Activated CD4-positive, CD25-positive, alpha-beta regulatory T cell treated with anti-CD3 and anti-CD28 coated beads, Interleukin-2, amount 50 U/mL, for 16 hours (primary cell): ENCODE data around the gene TNC.

Experiments used
- DNase-seq: peaks from one replicate; pipeline ENCODE4 v3.0.0-alpha.2; 2020; ENCODE audit warnings: low read depth, low spot score

Gene TNC

DNA sequence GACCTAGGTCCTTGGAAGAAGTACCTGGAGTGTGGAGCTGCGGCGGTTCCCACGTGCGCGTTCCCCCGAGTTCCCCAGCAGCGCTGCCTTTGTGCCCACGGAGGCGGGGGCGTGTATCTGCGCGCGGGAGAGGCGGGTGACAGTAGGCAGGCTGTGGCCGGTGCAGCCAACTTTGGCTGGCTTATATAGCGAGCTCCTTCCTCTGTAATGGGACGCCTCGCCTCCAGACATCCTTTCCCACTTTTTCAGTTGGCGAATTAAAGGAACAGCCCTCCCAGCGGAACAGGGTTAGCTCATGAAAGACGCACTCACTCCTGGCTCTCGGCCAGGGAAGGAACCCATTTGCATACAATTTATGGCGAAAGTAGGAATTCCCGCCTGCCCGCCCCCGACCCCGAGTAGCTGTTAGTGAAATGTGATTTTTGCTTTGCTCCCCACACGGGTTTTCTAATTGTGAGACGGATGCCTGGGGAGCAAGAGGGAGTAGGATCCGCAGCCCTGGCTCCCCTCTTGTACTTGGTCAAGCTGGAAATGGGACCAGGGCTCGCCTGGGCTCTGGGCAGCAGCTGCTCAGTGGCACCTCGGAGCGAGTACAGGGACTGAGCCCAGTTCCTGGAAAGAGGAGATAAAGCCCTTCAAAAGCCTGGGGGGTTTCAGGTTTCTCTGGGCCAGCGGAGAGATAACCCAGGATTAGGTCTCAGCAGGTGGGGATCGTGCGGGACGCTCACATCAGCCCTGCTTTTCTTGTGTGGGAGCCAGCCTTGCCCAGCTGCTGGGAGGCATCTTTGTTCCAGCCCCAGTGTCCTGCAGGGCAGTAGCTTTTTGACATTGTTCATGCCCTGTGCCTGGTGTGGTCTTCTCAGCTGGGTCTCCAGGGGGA lies at the start of gene TNC:
TNC (minus strand) TSS at position 159 of the 880 bp plus-strand sequence. CDS start 27,139 bp downstream, outside the sequence.
- no peak for DNase-seq

DNA sequence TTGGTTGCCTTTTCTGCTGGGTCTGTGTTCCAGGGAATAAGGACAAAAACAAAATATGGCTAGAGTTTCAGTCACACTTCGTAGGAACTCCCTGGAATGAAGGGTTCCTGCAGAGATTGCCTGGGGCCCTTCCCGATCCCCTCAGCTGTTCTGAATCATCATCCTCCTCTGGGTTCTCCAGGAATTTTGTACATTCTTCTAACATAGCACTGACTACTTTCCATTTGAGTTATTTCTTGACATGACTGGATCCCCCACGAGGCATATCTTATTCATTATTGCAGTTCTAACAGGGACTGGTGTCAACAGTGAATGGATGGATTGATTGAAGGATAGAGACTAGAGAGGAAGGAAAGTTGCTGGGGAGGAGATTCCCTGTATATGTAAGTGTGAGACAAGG lies 49.2 kb upstream of the TNC start:
- DNase-seq = no peak

DNA sequence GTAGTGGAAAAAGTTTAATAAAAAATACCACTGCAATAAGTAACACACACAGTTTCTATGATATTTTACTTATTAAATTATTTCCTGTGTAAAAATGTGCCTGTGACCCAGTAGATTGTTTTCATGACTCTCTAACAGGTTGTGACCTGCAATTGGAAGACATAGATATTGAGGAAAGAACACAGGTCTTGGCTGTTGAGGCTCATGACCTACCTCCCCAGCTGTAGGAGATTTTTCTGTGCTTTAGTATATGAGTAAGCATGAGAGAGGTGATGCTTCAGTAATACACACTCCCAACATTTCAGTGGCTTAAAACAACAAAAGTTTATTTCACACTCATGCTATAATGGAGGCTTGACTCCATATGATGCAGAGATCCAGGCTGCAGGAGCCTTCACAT lies 47.3 kb upstream of the TNC start:
- no peak for DNase-seq

DNA sequence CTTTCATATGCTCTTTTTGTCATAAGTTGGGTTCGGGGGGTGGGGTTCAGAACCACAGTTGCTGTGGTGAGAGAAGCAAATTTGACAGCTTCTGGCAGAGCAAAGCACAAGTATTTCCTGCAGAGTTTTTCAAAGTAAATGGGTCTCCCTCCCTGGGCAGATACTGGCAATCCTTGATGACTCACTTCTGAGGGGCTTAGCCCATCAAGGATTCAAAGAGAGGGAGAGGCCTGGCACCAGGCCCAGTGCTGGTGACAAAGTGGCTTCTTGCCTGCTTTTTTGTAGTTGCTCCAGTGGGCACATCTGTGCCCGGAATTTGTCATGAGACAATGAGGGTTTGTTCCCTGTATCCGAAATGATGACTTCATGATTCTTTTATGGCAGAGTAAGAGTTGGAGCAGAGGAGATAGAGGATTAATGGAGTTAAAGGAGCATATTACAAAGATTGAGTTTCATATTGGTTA lies 46.6 kb upstream of the TNC start:
- DNase-seq = no peak

DNA sequence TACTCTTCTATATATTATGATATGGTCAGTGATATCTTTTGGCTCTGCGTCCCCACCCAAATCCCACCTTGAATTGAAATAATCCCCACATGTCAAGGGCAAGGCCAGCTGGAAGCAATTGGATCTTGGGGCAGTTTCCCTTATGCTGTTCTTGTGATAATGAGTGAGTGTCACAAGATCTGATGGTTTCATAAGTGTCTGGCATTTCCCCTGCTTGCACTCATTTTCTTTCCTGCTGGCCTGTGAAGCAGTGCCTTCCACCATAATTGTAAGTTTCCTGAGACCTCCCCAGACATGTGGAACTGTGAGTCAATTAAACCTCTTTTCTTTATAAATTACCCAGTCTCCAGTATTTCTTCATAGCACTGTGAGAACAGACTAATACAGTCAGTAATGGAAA lies 45.0 kb upstream of the TNC start:
- DNase-seq = no peak

DNA sequence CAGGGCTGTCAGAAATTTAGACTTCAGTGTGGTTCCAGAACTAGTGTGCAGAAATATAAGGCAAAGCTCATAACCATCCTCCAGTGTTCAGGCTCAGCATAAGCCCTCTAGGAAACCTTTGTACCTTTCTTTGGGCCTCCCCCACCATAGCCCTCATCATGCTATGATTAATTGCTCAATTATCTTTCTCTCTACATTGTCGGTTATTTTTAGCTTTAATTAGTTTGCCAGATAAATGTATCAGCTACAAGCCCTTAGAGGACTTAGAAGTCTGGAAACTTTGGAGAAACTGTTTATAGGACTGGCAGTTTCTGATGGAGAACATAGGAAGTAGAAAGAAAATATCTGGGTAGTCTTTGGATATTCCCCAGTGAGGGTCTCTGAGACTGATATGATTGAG lies 43.5 kb upstream of the TNC start:
- no peak for DNase-seq

DNA sequence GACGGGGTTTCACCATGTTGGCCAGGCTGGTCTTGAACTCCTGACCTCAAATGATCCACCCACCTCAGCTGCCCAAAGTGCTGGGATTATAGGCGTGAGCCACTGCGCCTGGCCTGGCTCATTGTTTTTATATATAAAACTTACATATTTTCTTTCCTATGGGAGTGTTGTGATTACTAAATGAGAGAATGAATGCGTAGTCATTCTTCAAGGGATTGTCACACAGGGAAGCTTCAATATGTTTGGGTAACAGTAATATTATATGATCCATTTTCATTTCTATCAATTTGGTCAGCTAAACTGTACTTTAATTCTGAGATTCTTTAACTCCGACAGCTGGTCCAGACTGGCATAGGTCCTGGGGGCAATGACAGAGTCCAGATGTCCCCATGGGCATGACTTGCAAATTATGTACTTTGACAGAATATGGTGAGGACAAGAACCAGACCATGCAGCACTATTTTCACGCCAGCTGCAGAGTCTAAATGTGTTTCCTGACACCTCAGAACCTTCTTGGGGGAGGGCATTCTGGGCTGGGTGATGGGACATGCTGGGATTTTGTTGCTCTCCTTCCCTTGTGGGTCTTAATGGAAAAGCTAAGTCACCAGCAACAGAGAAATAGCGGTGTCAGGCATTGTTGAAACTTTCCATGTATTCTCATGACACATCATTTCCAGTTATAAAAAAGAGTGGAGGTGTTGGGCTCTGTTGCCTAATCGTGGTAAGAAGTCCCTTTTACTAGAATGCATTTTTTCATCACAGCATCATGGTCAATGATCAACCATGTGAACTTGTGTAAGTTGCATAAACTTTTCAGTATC lies 40.9 kb upstream of the TNC start:
- DNase-seq = no peak

DNA sequence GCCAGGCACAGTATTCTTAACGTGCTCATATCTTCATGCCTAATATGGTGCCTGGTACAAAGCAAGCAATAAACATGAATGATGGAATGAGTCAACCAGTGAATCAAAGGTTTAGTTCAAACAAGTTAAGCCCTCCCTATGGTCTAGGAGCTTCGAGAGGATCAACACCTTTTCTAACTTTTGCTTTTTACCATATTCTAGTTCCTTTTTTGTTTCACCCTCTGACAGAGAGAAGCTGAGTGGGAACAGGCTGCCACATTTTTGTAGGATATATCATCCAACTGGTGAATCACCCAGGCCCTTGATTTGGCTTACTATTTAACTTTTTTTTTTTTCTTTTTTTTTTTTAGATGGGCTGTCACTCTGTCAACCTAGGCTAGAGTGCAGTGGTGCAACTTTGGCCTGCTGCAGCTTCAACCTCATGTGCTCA lies 39.3 kb upstream of the TNC start:
- DNase-seq = no peak

DNA sequence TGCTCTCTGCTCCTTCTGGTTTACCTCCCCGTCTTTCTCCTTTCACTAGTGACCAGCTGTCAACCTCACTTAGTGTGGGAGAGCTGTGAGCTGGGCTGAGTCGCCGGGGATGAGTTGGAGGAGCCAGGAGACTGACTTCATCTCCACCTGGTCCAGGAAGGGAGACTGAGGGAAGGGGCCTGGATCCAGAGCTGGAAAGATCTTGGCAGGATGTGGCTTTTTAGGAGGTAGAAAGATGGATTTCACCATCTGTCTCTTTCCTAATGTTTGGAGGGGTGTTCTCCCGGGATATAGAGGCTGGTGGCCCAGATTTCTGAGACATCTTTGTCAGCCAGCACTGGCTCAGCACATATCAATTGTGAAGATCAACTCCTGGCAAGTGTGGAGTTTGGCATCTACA lies 37.1 kb upstream of the TNC start:
- DNase-seq = no peak

DNA sequence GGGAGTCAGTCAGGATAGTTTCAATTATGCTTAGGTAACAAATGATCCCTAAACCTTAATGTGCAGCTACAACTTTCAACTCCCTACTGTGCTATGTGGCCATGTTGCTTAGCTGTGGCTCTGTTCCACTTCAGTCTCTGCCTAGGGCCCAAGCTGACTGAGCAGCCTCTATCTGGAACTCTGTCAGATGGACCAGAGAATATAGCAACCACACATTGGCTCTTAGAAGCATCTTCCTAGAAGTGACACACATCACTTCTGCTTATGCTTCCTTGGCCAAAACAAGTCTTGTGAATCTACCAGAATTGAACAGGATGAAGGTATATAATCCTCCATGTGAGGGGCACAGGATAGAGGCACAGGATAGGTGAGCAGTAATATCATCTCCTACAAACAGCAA lies 36.7 kb upstream of the TNC start:
- DNase-seq = no peak

DNA sequence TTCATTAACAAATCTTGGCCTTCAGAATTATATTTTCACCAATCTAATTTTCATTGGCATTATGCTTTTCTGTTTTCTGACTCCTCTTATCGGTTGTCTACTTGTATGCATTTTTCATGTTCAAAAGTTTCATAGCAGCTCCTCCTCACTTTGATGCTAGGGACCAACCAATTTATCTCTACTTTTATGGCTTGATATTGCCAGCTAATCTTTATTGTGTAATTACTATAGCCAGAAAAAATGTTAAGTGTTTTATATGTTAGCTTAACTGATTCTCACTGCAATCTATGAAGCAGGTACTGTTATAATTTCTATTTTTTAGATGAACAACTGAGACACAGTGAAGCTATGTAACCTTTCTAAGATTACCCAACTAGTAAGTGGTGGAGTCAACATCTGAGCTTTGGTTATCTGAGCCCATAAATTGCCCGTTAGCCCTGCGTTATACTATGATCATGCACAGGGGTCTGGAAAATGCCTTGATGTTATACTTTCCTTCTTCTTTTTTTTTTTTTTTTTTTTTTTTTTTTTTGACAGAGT lies 34.4 kb upstream of the TNC start:
- no peak for DNase-seq

DNA sequence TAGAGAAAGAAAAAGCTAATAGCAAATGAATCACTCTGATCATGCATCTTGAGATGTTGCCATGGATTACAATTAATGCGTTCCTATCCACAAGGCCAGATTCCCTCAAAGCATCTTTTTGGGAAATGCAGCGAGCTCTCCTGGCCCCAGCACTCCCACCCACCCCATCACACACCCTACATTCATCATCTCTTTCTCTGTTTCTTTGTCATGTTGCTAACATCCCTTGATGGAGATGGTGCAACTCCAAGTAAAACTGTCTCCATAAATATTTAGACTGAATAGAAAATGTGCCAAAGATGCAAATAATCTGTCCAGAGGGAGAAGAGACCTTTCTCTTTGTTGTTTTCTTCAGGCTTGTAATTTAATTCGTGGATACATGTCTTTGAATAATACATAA lies 30.8 kb upstream of the TNC start:
- no peak for DNase-seq

DNA sequence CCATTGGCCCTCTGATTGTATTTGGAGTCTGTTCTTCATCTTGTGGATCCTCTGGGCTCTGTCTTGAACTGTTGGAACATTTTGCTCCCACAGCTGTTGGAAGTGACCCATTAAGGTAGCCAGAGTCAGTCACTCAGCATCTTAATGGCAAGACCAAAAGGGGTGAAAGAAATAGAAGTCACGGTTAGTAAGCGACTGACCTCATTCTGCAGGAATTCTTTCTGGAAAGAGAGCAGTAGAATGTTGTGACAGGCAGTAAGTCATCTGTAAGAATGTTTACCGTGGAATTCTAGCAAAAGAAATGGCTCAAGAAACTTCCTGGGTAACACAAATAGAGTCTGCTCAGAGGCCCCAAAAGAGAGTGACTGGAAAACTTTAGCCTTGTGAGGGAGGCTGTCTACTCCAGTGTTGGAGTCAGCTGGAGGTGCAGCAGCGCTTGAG lies 28.6 kb upstream of the TNC start:
- no peak for DNase-seq

DNA sequence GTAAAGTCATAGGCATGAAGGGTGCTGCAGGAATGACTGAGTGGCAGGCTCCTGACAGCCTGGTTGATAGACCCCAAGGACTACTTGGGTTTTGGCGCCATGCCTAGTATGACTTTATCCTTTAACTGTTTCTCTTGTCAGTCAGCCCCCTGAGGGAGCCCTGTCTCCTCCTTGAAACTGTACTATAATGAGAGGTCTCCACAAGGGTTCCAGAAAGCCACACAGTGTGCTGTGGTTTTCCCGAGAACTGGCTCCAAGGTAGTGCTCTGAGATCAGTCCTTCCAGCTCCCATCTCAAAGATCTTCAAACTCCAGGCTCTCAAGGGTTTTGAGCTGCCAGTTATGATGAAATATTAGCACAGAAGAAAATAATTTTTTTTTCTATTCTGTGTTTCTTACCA lies 26.7 kb upstream of the TNC start:
- DNase-seq = no peak

DNA sequence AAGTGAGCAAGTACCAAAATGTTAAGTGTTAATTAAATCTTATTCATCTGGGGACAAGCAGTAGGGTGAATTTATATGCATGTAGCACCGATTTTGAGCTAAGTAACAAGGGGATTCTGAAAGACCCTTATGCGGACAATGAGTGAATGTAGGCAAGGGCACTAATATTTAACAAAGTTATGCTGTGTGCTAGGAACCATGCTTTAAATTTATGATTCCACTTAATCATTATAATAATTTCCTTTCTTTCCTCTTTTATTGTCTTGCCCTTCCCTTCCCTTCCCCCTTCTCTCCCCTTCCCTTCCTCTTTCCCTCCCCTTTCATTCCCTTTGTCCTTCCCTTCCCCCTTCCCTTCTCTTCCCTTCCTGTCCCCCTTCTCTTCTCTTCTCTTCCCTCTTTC lies 25.7 kb upstream of the TNC start:
- DNase-seq = no peak

DNA sequence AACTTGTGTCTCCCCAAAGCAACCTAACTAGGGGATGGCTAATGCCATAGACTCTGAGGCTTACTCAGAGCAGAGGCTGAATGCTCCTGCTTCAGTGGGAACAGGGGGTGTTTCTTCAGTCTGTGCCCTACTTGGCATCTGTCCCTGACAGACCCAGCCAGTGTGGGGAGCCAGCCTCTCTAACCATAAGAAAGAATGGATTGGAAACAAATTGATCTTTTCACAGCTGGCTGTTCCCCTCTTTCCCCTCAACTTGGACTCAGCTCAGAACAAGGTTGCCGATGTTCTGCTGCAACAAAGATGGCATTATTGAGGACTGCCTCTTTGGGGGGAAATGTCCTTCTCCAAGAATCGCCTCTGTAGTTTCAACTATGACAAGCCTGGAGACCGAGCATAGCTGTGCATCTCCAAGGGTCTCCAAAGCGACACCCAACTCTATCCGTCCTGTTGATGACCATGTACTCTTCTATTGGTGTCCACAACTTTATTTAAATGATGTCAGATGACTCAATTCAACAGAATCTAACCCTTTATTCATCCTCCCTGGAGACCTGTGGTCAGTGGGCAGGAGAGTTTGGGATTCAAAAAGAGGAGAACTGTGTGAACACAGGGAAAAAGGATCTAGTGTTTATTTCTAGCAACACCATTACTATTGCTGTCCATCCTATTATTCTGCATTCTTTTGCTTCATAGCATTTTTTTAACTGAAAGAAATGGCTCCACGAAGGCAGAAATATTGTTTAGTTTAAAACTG lies 24.7 kb upstream of the TNC start:
- no peak for DNase-seq

DNA sequence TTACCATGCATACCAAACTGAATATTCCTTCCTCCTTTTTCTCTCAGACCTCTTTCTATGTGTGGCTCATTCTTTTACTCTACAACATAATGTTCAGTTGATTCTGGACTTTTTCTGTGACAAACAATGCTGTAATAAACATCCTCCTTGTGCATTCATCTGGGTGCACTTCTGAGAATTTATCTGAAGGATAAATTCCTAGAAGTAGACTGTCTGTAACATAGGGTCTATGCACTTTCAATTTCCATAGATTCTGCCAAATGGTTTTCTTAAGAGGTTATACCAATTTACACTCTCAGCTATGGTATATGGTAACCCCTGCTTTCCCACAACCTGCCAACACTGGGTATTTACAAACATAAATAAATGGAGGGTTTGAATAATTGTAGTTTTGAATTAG lies 24.1 kb upstream of the TNC start:
- no peak for DNase-seq

DNA sequence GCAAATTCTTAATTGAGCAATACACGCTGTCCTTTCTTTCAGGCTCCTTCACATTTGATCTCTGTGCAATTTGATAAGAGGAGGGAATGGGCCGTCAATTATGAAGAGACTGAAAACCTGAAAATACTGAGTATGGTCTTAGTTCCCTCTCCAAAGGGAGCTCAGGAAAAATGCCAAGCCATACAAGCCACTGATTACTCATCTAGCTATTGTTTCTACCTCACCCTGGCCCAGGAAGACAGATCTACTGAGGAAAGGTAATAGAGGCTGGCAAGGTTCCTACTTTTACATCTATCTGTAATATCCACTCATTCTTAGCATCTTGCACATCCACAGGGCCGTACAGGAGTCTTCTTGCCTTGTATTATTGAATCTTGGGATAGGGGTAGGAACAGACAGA lies 23.7 kb upstream of the TNC start:
- DNase-seq = no peak

DNA sequence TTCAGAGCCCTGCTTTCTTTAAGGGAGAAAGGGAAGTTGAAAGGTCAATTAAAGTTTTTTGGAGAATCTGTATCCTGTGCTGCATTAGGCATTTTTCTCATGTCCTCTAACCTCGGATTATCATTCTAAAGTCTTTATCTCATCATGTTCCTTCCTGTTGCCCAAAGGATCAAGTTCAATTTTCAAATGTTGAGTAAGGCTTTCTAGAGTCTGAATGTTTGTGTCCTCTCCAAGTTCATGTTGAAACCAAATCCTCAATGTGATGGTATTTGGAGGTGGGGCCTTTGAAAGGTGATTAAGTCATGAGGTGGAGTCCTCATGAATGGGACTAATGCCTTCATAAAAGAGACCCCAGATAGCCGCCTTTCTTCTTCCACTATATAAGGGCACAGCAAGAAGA lies 20.2 kb upstream of the TNC start:
- DNase-seq = no peak

DNA sequence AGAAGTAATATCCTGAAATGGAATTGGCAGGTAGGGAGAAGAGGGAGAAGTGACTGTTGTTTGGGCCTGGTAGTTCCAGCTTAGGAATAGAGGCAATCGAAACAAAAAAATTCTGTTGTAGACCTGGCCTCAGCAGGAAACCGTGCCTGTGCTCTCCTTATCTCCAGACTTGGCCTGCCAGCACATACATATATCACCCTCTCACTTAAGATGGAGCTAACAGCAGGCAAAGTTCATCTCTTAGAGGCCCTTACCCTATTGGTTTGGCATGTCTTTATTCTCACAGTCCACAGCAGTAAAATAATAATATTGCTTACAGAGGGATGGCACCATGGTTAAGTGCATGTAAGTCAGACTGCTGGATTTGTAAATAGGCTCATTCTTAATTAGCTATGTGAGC lies 19.6 kb upstream of the TNC start:
- DNase-seq = no peak
